Stimulated activated CD8-positive, alpha-beta memory T cell treated with anti-CD3 and anti-CD28 coated beads, Interleukin-15, amount 100 ng/mL, for 4 hours (primary cell): ENCODE data around the gene LIME1.

Source experiments
- DNase-seq, 2 donors: peaks; one replicate each; pipeline ENCODE4 v3.0.0-alpha.2; 2020; ENCODE audit warnings: low read depth in 2 of 2

Gene LIME1

GRCh38 chr20:63749597-63750508, 13.4 kb downstream of the LIME1 start:
- DNase-seq, result no peak

- no peak for DNase-seq
Measured at GRCh38 chr20:63750807-63751470, 14.5 kb downstream of the LIME1 start.

GRCh38 chr20:63751471-63752271, 15.2 kb downstream of the LIME1 start:
- DNase-seq, result no peak

- DNase-seq, result no peak
Measured at GRCh38 chr20:63752411-63753101, 16.1 kb downstream of the LIME1 start.

- no peak for DNase-seq
Measured at GRCh38 chr20:63753381-63753780, 16.9 kb downstream of the LIME1 start.

GRCh38 chr20:63754008-63754407, 17.5 kb downstream of the LIME1 start:
- no peak for DNase-seq

- no peak for DNase-seq
Measured at GRCh38 chr20:63755933-63756647, 19.6 kb downstream of the LIME1 start.

GRCh38 chr20:63756648-63756991, 20.2 kb downstream of the LIME1 start:
- no peak for DNase-seq

- no peak for DNase-seq
Measured at GRCh38 chr20:63758152-63758551, 21.7 kb downstream of the LIME1 start.

- DNase-seq, result no peak
Measured at GRCh38 chr20:63759377-63759901, 23.0 kb downstream of the LIME1 start.

- DNase-seq, result no peak
Measured at GRCh38 chr20:63765082-63765873, 28.8 kb downstream of the LIME1 start.

- no peak for DNase-seq
Measured at GRCh38 chr20:63765902-63766301, 29.4 kb downstream of the LIME1 start.

GRCh38 chr20:63766695-63767426, 30.4 kb downstream of the LIME1 start:
- DNase-seq, result no peak

GRCh38 chr20:63767456-63767855, 31.0 kb downstream of the LIME1 start:
- DNase-seq, result no peak

- no peak for DNase-seq
Measured at GRCh38 chr20:63767886-63768285, 31.4 kb downstream of the LIME1 start.

- no peak for DNase-seq
Measured at GRCh38 chr20:63768591-63769515, 32.4 kb downstream of the LIME1 start.

GRCh38 chr20:63769891-63770474, 33.5 kb downstream of the LIME1 start:
- no peak for DNase-seq
